K562 (cell line): ENCODE data around the gene FILIP1L. TPM values are rescaled to one million over a fixed set of nuclear protein-coding genes. Genes with fewer than 3 reads are reported as not detected.

Experiments
- ATAC-seq: fragments of 200-7000 bp; cut with Tn5 transposase; 3 replicates; pipeline ENCODE4 v1.9.1; 2020; ENCODE audit warnings: moderate library complexity
- BruUV-seq: library from RNA; stranded (reverse); fragments of 400-500 nt; replicated peaks from 2 replicates; lab custom pipeline; 2021; lab: Mats Ljungman, UMichigan
- CTCF ChIA-PET: fragments of 300-600 bp; formaldehyde crosslinking; extraction: SDS; loops from one replicate; lab custom pipeline; 2021; ENCODE audit warnings: low intra/inter-chr PET ratio; lab: Yijun Ruan, JAX
- POLR2A ChIA-PET: fragments of 300-600, 350-650 bp; sonication (Branson Sonifier 250); formaldehyde crosslinking; extraction: SDS; loops from one replicate; lab custom pipeline; 2021; ENCODE audit warnings: antibody characterized with exemption, inconsistent platforms; lab: Yijun Ruan, JAX
- DNase-seq, 4 experiments: peaks; one replicate each; pipeline versions ENCODE4 v3.0.0 to v3.0.0-alpha.2; 2011 to 2018; ENCODE audit warnings: low spot score in 3 of 4, mixed read lengths in 3 of 4; ENCODE audit errors: extremely low read depth in 1 of 4
- FAIRE-seq: peaks from 2 replicates; lab custom pipeline; 2011; peaks lifted over from hg19 to GRCh38; lab: Jason Lieb, UNC
- H2AFZ ChIP-seq: 2 replicates; pipeline ENCODE4 v1.6.0; 2011; ENCODE audit warnings: low read depth, low read length, control low read depth, inconsistent platforms
- H3K27ac ChIP-seq: fragments of 200-600 bp; 3 replicates; pipeline ENCODE4 v1.8.0; 2011; ENCODE audit warnings: low read depth, mild to moderate bottlenecking, control low read depth, inconsistent platforms, low read length, moderate library complexity, mixed read lengths; ENCODE audit errors: extremely low read depth
- H3K27me3 ChIP-seq, 2 experiments: fragments of 300-600 bp in 1 of 2; 2 replicates in 1 of 2; 3 replicates in 1 of 2; pipeline versions ENCODE4 v1.6.0 to v1.8.0; 2011; ENCODE audit warnings: inconsistent platforms in 2 of 2, low read length in 2 of 2, mild to moderate bottlenecking in 1 of 2, mixed read lengths in 1 of 2, moderate library complexity in 1 of 2; ENCODE audit not compliant: control insufficient read depth in 2 of 2, insufficient read depth in 2 of 2
- H3K36me3 ChIP-seq: fragments of 300-600 bp; 3 replicates; pipeline ENCODE4 v1.8.0; 2011; ENCODE audit warnings: mild to moderate bottlenecking, low read length, inconsistent platforms; ENCODE audit not compliant: control insufficient read depth, insufficient read depth
- H3K4me1 ChIP-seq, 2 experiments: fragments of 200-600 bp in 1 of 2; replicated peaks in 1 of 2; 2 replicates in 1 of 2; 3 replicates in 1 of 2; pipeline versions ENCODE4 v1.5.1 to v1.8.0; 2011; ENCODE audit warnings: inconsistent platforms in 2 of 2, low read length in 2 of 2, mild to moderate bottlenecking in 1 of 2, mixed read lengths in 1 of 2, moderate library complexity in 1 of 2; ENCODE audit not compliant: control insufficient read depth in 2 of 2, insufficient read depth in 2 of 2
- H3K4me2 ChIP-seq: 2 replicates; pipeline ENCODE4 v1.6.1; 2011; ENCODE audit warnings: low read length, control low read depth, inconsistent platforms, mixed read lengths; ENCODE audit not compliant: insufficient read depth
- H3K4me3 ChIP-seq: fragments of 200-600 bp; sonication (generic), shearing (Covaris generic); 2 replicates; pipeline ENCODE4 v1.5.1; 2016; ENCODE audit warnings: control low read depth, inconsistent platforms
- H3K79me2 ChIP-seq: fragments of 200-600 bp; 3 replicates; pipeline ENCODE4 v1.8.0; 2011; ENCODE audit warnings: low read length, inconsistent platforms; ENCODE audit not compliant: control insufficient read depth, insufficient read depth
- H3K9ac ChIP-seq, 2 experiments: 2 replicates each; pipeline versions ENCODE4 v1.6.0 to v1.6.1; 2011; ENCODE audit warnings: low read depth in 2 of 2, low read length in 2 of 2, control low read depth in 1 of 2, inconsistent platforms in 1 of 2, mild to moderate bottlenecking in 1 of 2, mixed read lengths in 1 of 2; ENCODE audit not compliant: insufficient read depth in 1 of 2
- H3K9me1 ChIP-seq: one replicate; pipeline ENCODE4 v1.6.0; 2011; ENCODE audit warnings: inconsistent platforms, mild to moderate bottlenecking, low read length, moderate library complexity; ENCODE audit not compliant: control insufficient read depth, insufficient read depth
- H3K9me3 ChIP-seq: replicated peaks from 2 replicates; pipeline ENCODE4 v1.5.1; 2011; ENCODE audit warnings: low read depth, low read length, inconsistent platforms; ENCODE audit not compliant: control insufficient read depth, insufficient read depth
- H4K20me1 ChIP-seq: replicated peaks from 2 replicates; pipeline ENCODE4 v1.6.1; 2011; ENCODE audit warnings: low read length, inconsistent platforms, mixed read lengths; ENCODE audit not compliant: control insufficient read depth, insufficient read depth
- ARID1B ChIP-seq: fragments of 450-650 bp; IDR thresholded peaks from 2 replicates; pipeline ENCODE4 v1.6.1; 2016; ENCODE audit warnings: antibody characterized with exemption, mild to moderate bottlenecking, inconsistent platforms
- BRD9 ChIP-seq: fragments of 450-650 bp; IDR thresholded peaks from 2 replicates; pipeline ENCODE4 v1.6.1; 2018; ENCODE audit warnings: low read depth; ENCODE audit not compliant: partially characterized antibody
- DDX20 ChIP-seq: fragments of 450-650 bp; IDR thresholded peaks from 2 replicates; pipeline ENCODE4 v1.6.1; 2016; ENCODE audit warnings: missing genetic modification characterization, low read depth, mild to moderate bottlenecking, missing compliant biosample characterization, moderate library complexity
- EP400 ChIP-seq: fragments of 450-650 bp; IDR thresholded peaks from 2 replicates; pipeline ENCODE4 v1.6.1; 2017; ENCODE audit warnings: antibody characterized with exemption, mild to moderate bottlenecking, moderate library complexity
- EWSR1 ChIP-seq: fragments of 450-650 bp; IDR thresholded peaks from 2 replicates; pipeline ENCODE4 v1.6.1; 2018; ENCODE audit warnings: borderline replicate concordance, mild to moderate bottlenecking, low read depth, moderate library complexity; ENCODE audit not compliant: partially characterized antibody
- FOXJ2 ChIP-seq: fragments of 200-800 bp; sonication (Bioruptor generic); IDR thresholded peaks from 2 replicates; pipeline ENCODE4 v1.6.1; 2016; ENCODE audit warnings: missing genetic modification characterization, missing compliant biosample characterization
- FOXM1 ChIP-seq, 2 experiments: fragments of 450-650 bp in 1 of 2; sonication (generic) in 1 of 2; formaldehyde crosslinking in 1 of 2; IDR thresholded peaks; 2 replicates each; pipeline versions ENCODE4 v1.6.1 to v1.9.0; 2017 to 2022; ENCODE audit warnings: low read depth in 2 of 2, mild to moderate bottlenecking in 2 of 2, missing genetic modification reagents in 1 of 2, moderate library complexity in 1 of 2
- HDAC1 ChIP-seq, 2 experiments: fragments of 450-650 bp; IDR thresholded peaks; 2 replicates each; pipeline ENCODE4 v1.6.1; 2016 to 2017; ENCODE audit warnings: inconsistent platforms in 1 of 2, mild to moderate bottlenecking in 1 of 2, moderate library complexity in 1 of 2
- HDGF ChIP-seq: fragments of 450-650 bp; IDR thresholded peaks from 2 replicates; pipeline ENCODE4 v1.6.1; 2016
- HINFP ChIP-seq: fragments of 450-650 bp; conservative IDR thresholded peaks from 2 replicates; pipeline ENCODE4 v1.6.1; 2016; ENCODE audit warnings: missing genetic modification characterization, low read depth, mild to moderate bottlenecking, control low read depth, missing compliant biosample characterization
- MTA1 ChIP-seq: fragments of 450-650 bp; IDR thresholded peaks from 2 replicates; pipeline ENCODE4 v1.6.1; 2017; ENCODE audit warnings: borderline replicate concordance
- PHB2 ChIP-seq: fragments of 450-650 bp; IDR thresholded peaks from 2 replicates; pipeline ENCODE4 v1.6.1; 2017; ENCODE audit warnings: low read depth
- SAFB2 ChIP-seq: fragments of 200-400 bp; formaldehyde crosslinking; IDR thresholded peaks from 2 replicates; pipeline ENCODE4 v1.6.1; 2018; ENCODE audit warnings: borderline replicate concordance, low read length, low read depth, moderate library complexity; ENCODE audit not compliant: severe bottlenecking
- SIN3A ChIP-seq, 2 experiments: fragments of 150-350 bp in 1 of 2; IDR thresholded peaks; 2 replicates each; pipeline ENCODE4 v1.6.1; 2011 to 2016; ENCODE audit warnings: borderline replicate concordance in 2 of 2, low read depth in 2 of 2, low read length in 2 of 2, mild to moderate bottlenecking in 2 of 2, moderate library complexity in 2 of 2; ENCODE audit not compliant: control insufficient read depth in 1 of 2
- SMAD3 ChIP-seq: fragments of 450-650 bp; formaldehyde crosslinking; conservative IDR thresholded peaks from 2 replicates; pipeline ENCODE4 v1.4.0; 2020; ENCODE audit warnings: mild to moderate bottlenecking
- TAF9B ChIP-seq: fragments of 450-650 bp; IDR thresholded peaks from 2 replicates; pipeline ENCODE4 v1.6.1; 2018; ENCODE audit warnings: mild to moderate bottlenecking; ENCODE audit not compliant: partially characterized antibody
- TFAM ChIP-seq: fragments of 250-450 bp; sonication (Bioruptor Pico); conservative IDR thresholded peaks from 2 replicates; pipeline ENCODE4 v1.5.0; 2021; ENCODE audit warnings: mild to moderate bottlenecking, moderate library complexity
- ZBTB8A ChIP-seq: fragments of 450-650 bp; IDR thresholded peaks from 2 replicates; pipeline ENCODE4 v1.6.1; 2018; ENCODE audit warnings: mild to moderate bottlenecking, moderate library complexity; ENCODE audit not compliant: partially characterized antibody
- ZFP30 ChIP-seq: fragments of 250-450 bp; sonication (Bioruptor Pico); IDR thresholded peaks from 2 replicates; pipeline ENCODE4 v1.8.0; 2022; ENCODE audit warnings: moderate library complexity, mild to moderate bottlenecking, inconsistent platforms, borderline replicate concordance
- WGBS: fragments of 100-300 bp; shearing (Covaris generic); methylation state at CpG from one replicate; pipeline ENCODE4 v1.1.6; 2016; ENCODE audit warnings: low coverage, mixed read lengths; ENCODE audit not compliant: insufficient coverage; ENCODE audit errors: missing lambda C conversion rate; 5-methylcytosine and 5-hydroxymethylcytosine counted together
- in situ Hi-C: fragments of 300-500 bp; cut with MboI; formaldehyde crosslinking; loops from 4 replicates; pipeline ENCODE4 v1.15.0; 2018; ENCODE audit warnings: inconsistent platforms, mixed read lengths
- intact Hi-C: fragments of 100-400 bp; cut with micrococcal nuclease; formaldehyde crosslinking; loops from 2 replicates; pipeline ENCODE4 v1.14.2; 2022
- polyA plus RNA-seq, 8 experiments: library from polyadenylated mRNA; depleted of rRNA in 4 of 8; stranded (reverse) in 5 of 8; unstranded in 3 of 8; fragments of >200 nt; fragmentation: Nextera tagmentation in 2 of 8; fragmentation: Illumina TruSeq in 1 of 8; extraction: Ambion mirVana in 2 of 8; extraction: Trizol in 1 of 8; gene quantifications; 2 replicates each; pipeline versions ENCODE4 v1.2.1 to v1.2.3, GENCODE V29; 2011 to 2014; ENCODE audit warnings: inconsistent platforms in 1 of 8, missing spikeins in 1 of 8
- total RNA-seq, 7 experiments: library from RNA; depleted of rRNA in 6 of 7; stranded (reverse); fragments of >200 nt in 6 of 7; fragmentation: Illumina TruSeq in 2 of 7; extraction: Trizol in 2 of 7; gene quantifications; 2 replicates each; pipeline versions ENCODE4 v1.2.1 to v1.2.3, GENCODE V29; 2011 to 2021; ENCODE audit warnings: low replicate concordance in 1 of 7
- TF ChIP-seq, protein P1 (sequence below): sonication (generic); formaldehyde crosslinking; IDR thresholded peaks from 2 replicates; pipeline ENCODE4 v1.8.0; 2022; ENCODE audit warnings: missing genetic modification reagents, mild to moderate bottlenecking, borderline replicate concordance

FILIP1L gene
- total and polyA plus RNA-seq, 9 of the 15 experiments (the other 6 are each of a cell fraction or from before 2014, with no cell fraction given) = 0.50 to 2.1 (median 1.1) TPM

- Histone ChIP-seq H3K79me2 (peaks cover 29% of the 10 kb centered on the region), H3K27me3 (no peaks in the 10 kb centered on the region), H3K9me3 (no peaks in the 10 kb centered on the region), H3K4me2 (no peak overlapping the region), H4K20me1 (no peaks in the 10 kb centered on the region; the same call in 1 of the 2 replicates), H3K9me1 (no peaks in the 10 kb centered on the region), H3K9ac (no peak overlapping the region), H3K4me3 (no peak overlapping the region), H3K4me1 (no peaks in the 10 kb centered on the region), H2AFZ (no peak overlapping the region), H3K27ac (no peak overlapping the region), H3K36me3 (peaks cover 2% of the 10 kb centered on the region; the same call in 1 of the 3 replicates)
- FAIRE-seq (no peak), ATAC-seq (no peak), DNase-seq (no peak)
- ChIA-PET CTCF (no interaction called here), POLR2A (no interaction called here)
- in situ Hi-C loops = no loop called here
- no TSS peak for BruUV-seq
- intact Hi-C loops = no loop called here
- TF ChIP-seq PHB2 = no peak
- no peak for TF ChIP-seq SMAD3
- no peak for TF ChIP-seq TFAM (CRISPR knock-in tag)
- no peak for TF ChIP-seq HDAC1 (IDR thresholded peaks at IDR 0.05)
- TF ChIP-seq FOXJ2 = no peak
- TF ChIP-seq SIN3A (IDR thresholded peaks at IDR 0.05; ENCODE audit: borderline replicate concordance in 2 of 2, control insufficient read depth in 1 of 2, low read depth in 2 of 2, low read length in 2 of 2) = no peak
- TF ChIP-seq, protein P1, sequence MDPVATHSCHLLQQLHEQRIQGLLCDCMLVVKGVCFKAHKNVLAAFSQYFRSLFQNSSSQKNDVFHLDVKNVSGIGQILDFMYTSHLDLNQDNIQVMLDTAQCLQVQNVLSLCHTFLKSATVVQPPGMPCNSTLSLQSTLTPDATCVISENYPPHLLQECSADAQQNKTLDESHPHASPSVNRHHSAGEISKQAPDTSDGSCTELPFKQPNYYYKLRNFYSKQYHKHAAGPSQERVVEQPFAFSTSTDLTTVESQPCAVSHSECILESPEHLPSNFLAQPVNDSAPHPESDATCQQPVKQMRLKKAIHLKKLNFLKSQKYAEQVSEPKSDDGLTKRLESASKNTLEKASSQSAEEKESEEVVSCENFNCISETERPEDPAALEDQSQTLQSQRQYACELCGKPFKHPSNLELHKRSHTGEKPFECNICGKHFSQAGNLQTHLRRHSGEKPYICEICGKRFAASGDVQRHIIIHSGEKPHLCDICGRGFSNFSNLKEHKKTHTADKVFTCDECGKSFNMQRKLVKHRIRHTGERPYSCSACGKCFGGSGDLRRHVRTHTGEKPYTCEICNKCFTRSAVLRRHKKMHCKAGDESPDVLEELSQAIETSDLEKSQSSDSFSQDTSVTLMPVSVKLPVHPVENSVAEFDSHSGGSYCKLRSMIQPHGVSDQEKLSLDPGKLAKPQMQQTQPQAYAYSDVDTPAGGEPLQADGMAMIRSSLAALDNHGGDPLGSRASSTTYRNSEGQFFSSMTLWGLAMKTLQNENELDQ (CRISPR knock-in tag) = no peak
- no peak for TF ChIP-seq FOXM1 (IDR thresholded peaks at IDR 0.05; ENCODE audit: low read depth)
- no peak for TF ChIP-seq FOXM1 (CRISPR knock-in tag; IDR thresholded peaks at IDR 0.05; ENCODE audit: low read depth)
- no peak for TF ChIP-seq TAF9B
- TF ChIP-seq HDGF = no peak
- no peak for TF ChIP-seq DDX20 (tag)
- TF ChIP-seq EWSR1 = no peak
- TF ChIP-seq MTA1 = no peak
- TF ChIP-seq BRD9 = no peak
- TF ChIP-seq ARID1B = no peak
- no peak for TF ChIP-seq ZFP30 (CRISPR knock-in tag)
- TF ChIP-seq ZBTB8A = no peak
- TF ChIP-seq SAFB2 = no peak
- TF ChIP-seq HINFP (tag) = no peak
- no peak for TF ChIP-seq EP400
- 56% methylated on average over 1 of the region's 1 CpG for WGBS
Measured at GRCh38 chr3:99857278-99857677, 257.0 kb downstream of the FILIP1L start.
